Type B pancreatic cell (in vitro differentiated cells): Measurements from ENCODE around the gene RARRES1. TPM values are rescaled to one million over a fixed set of nuclear protein-coding genes. Genes with fewer than 3 reads are reported as not detected.
"Not testable (repeated sequence)": the region's sequence is repeated elsewhere in the genome, so short reads cannot be mapped to it uniquely, and the experiment has no call there.

Source experiments
- DNase-seq: peaks from one replicate; pipeline ENCODE4 v3.0.0; 2021; ENCODE audit warnings: mixed read lengths; ENCODE audit not compliant: unreplicated experiment; ENCODE audit errors: extremely low spot score
- H3K27ac Mint-ChIP-seq: 2 replicates; pipeline ENCODE4 v1.8.0; 2021; ENCODE audit warnings: mild to moderate bottlenecking, mixed read lengths
- H3K27me3 Mint-ChIP-seq: 2 replicates; pipeline ENCODE4 v1.8.0; 2021; ENCODE audit warnings: mixed read lengths
- H3K36me3 Mint-ChIP-seq: 2 replicates; pipeline ENCODE4 v1.8.0; 2021; ENCODE audit warnings: mixed read lengths
- H3K4me1 Mint-ChIP-seq: one replicate; pipeline ENCODE4 v1.8.0; 2021; ENCODE audit warnings: mixed read lengths; ENCODE audit not compliant: unreplicated experiment
- H3K4me3 Mint-ChIP-seq: 2 replicates; pipeline ENCODE4 v1.8.0; 2021; ENCODE audit warnings: mild to moderate bottlenecking, mixed read lengths
- H3K9me3 Mint-ChIP-seq: 2 replicates; pipeline ENCODE4 v1.8.0; 2021; ENCODE audit warnings: mixed read lengths
- total RNA-seq: library from RNA; stranded (reverse); gene quantifications from 2 replicates; pipeline ENCODE4 v1.2.1, GENCODE V29; 2021; ENCODE audit warnings: low replicate concordance
- TF ChIP-seq, protein P1 (sequence below): fragments of 200-600 bp; sonication (generic); conservative IDR thresholded peaks from 2 replicates; pipeline ENCODE4 v1.5.0; 2021; ENCODE audit warnings: antibody characterized with exemption, mild to moderate bottlenecking

The RARRES1 gene
- total RNA-seq, 1 donor from 2014 or later = 15.9 TPM

GRCh38 chr3:158702815-158703481 is 29.3 kb downstream of the RARRES1 start:
- Mint-ChIP-seq H3K27me3 (no peaks in the 10 kb centered on the region), H3K4me3 (no peak overlapping the region), H3K9me3 (no peaks in the 10 kb centered on the region), H3K27ac (no peak overlapping the region), H3K36me3 (peaks cover 17% of the 10 kb centered on the region), H3K4me1 (no peaks in the 10 kb centered on the region)
- TF ChIP-seq, protein P1, sequence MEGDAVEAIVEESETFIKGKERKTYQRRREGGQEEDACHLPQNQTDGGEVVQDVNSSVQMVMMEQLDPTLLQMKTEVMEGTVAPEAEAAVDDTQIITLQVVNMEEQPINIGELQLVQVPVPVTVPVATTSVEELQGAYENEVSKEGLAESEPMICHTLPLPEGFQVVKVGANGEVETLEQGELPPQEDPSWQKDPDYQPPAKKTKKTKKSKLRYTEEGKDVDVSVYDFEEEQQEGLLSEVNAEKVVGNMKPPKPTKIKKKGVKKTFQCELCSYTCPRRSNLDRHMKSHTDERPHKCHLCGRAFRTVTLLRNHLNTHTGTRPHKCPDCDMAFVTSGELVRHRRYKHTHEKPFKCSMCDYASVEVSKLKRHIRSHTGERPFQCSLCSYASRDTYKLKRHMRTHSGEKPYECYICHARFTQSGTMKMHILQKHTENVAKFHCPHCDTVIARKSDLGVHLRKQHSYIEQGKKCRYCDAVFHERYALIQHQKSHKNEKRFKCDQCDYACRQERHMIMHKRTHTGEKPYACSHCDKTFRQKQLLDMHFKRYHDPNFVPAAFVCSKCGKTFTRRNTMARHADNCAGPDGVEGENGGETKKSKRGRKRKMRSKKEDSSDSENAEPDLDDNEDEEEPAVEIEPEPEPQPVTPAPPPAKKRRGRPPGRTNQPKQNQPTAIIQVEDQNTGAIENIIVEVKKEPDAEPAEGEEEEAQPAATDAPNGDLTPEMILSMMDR = no peak
- no peak for DNase-seq

- H3K36me3 Mint-ChIP-seq = peaks cover 10% of the 10 kb centered on the region
- H3K9me3 Mint-ChIP-seq = no peaks in the 10 kb centered on the region
- TF ChIP-seq, protein P1 = no peak
- no peak overlapping the region for H3K4me3 Mint-ChIP-seq
- H3K27ac Mint-ChIP-seq = no peak overlapping the region
- DNase-seq = no peak
- H3K4me1 Mint-ChIP-seq = no peaks in the 10 kb centered on the region
- no peaks in the 10 kb centered on the region for H3K27me3 Mint-ChIP-seq
Observed at GRCh38 chr3:158701420-158702065, 30.7 kb downstream of the RARRES1 start.

DNA sequence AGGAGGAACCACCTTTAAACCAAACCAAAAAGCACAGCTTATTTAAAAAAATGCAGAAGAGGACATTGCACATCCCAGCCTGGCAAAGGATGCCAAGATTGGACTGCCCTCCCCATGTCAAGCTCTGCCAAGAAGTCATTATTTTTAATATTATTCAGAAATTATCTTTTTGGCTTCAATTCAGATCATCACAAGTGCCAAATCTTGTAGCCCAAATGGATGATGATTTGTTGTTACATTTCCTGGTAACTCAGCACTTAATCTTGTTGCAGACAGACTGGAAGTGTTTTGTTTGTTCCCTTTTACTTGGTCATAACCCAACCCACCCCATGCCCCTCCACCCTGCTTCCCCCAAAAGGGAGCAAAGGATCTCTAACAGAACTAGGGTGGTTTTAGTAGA is 31.7 kb downstream of the RARRES1 start:
- TF ChIP-seq, protein P1 = no peak
- Mint-ChIP-seq H3K27me3 (no peaks in the 10 kb centered on the region), H3K4me1 (no peaks in the 10 kb centered on the region), H3K27ac (no peak overlapping the region), H3K36me3 (peaks cover 7% of the 10 kb centered on the region), H3K4me3 (no peak overlapping the region), H3K9me3 (no peaks in the 10 kb centered on the region)
- DNase-seq = no peak

GRCh38 chr3:158696618-158697017 is 35.6 kb downstream of the RARRES1 start:
- Mint-ChIP-seq H3K4me1 (no peaks in the 10 kb centered on the region), H3K27me3 (no peaks in the 10 kb centered on the region), H3K27ac (no peak overlapping the region), H3K4me3 (no peak overlapping the region), H3K9me3 (no peaks in the 10 kb centered on the region), H3K36me3 (peaks cover 13% of the 10 kb centered on the region)
- no peak for DNase-seq
- TF ChIP-seq, protein P1 = no peak

GRCh38 chr3:158693866-158694456 is 38.3 kb downstream of the RARRES1 start:
- H3K4me1 Mint-ChIP-seq, H3K4me3 Mint-ChIP-seq, H3K9me3 Mint-ChIP-seq, H3K27me3 Mint-ChIP-seq, H3K27ac Mint-ChIP-seq, DNase-seq: not testable (repeated sequence)
- peaks cover 25% of the 10 kb centered on the region for H3K36me3 Mint-ChIP-seq

- TF ChIP-seq, protein P1 = no peak
- H3K9me3 Mint-ChIP-seq = no peaks in the 10 kb centered on the region
- no peak for DNase-seq
- H3K27ac Mint-ChIP-seq = no peak overlapping the region
- H3K27me3 Mint-ChIP-seq = no peaks in the 10 kb centered on the region
- no peak overlapping the region for H3K4me3 Mint-ChIP-seq
- peaks cover 4% of the 10 kb centered on the region for H3K36me3 Mint-ChIP-seq
- no peaks in the 10 kb centered on the region for H3K4me1 Mint-ChIP-seq
Observed at GRCh38 chr3:158685159-158685558, 47.1 kb downstream of the RARRES1 start.
